ENCODE data around the gene NLGN1.

DNA sequence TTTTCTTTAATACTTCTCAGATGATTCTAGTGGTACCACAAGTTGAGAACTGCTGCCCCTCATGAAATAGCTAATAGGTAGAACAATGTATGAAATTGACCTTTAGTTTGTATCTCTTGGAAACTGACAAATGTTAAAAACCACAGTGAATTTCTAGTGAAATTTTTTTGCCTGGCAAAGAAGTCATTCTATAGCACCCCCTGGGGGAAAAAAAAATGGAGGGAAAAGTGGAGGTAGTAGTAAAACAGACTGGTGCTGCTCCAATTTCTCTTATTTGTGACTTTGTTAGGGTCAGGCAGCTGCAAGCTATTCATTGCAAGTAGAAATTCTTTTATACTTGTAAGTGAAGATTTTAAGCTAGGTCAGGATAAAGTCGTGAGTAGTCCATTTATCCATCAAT is 605.0 kb downstream of the NLGN1 start:
- TF ChIP-seq, protein P1, sequence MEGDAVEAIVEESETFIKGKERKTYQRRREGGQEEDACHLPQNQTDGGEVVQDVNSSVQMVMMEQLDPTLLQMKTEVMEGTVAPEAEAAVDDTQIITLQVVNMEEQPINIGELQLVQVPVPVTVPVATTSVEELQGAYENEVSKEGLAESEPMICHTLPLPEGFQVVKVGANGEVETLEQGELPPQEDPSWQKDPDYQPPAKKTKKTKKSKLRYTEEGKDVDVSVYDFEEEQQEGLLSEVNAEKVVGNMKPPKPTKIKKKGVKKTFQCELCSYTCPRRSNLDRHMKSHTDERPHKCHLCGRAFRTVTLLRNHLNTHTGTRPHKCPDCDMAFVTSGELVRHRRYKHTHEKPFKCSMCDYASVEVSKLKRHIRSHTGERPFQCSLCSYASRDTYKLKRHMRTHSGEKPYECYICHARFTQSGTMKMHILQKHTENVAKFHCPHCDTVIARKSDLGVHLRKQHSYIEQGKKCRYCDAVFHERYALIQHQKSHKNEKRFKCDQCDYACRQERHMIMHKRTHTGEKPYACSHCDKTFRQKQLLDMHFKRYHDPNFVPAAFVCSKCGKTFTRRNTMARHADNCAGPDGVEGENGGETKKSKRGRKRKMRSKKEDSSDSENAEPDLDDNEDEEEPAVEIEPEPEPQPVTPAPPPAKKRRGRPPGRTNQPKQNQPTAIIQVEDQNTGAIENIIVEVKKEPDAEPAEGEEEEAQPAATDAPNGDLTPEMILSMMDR (IDR thresholded peaks at IDR 0.05), result no peak
- TF ChIP-seq MAFK (IDR thresholded peaks at IDR 0.05; ENCODE audit: partially characterized antibody) (no peak), POLR2A (IDR thresholded peaks at IDR 0.05; ENCODE audit: low read length) (no peak), RAD21 (conservative IDR thresholded peaks at IDR 0.05 in 1 of 2, IDR thresholded peaks at IDR 0.05 in 1 of 2) (no peak), HOXB13 (CRISPR knock-in tag; IDR thresholded peaks at IDR 0.05; ENCODE audit: low read depth) (no peak), TP53 (CRISPR knock-in tag; IDR thresholded peaks at IDR 0.05) (no peak), NR3C1 (IDR thresholded peaks at IDR 0.05) (no peak), CEBPB (IDR thresholded peaks at IDR 0.05) (no peak), EHMT2 (IDR thresholded peaks at IDR 0.05; ENCODE audit: low read depth) (no peak)
- TF ChIP-seq, protein P2, sequence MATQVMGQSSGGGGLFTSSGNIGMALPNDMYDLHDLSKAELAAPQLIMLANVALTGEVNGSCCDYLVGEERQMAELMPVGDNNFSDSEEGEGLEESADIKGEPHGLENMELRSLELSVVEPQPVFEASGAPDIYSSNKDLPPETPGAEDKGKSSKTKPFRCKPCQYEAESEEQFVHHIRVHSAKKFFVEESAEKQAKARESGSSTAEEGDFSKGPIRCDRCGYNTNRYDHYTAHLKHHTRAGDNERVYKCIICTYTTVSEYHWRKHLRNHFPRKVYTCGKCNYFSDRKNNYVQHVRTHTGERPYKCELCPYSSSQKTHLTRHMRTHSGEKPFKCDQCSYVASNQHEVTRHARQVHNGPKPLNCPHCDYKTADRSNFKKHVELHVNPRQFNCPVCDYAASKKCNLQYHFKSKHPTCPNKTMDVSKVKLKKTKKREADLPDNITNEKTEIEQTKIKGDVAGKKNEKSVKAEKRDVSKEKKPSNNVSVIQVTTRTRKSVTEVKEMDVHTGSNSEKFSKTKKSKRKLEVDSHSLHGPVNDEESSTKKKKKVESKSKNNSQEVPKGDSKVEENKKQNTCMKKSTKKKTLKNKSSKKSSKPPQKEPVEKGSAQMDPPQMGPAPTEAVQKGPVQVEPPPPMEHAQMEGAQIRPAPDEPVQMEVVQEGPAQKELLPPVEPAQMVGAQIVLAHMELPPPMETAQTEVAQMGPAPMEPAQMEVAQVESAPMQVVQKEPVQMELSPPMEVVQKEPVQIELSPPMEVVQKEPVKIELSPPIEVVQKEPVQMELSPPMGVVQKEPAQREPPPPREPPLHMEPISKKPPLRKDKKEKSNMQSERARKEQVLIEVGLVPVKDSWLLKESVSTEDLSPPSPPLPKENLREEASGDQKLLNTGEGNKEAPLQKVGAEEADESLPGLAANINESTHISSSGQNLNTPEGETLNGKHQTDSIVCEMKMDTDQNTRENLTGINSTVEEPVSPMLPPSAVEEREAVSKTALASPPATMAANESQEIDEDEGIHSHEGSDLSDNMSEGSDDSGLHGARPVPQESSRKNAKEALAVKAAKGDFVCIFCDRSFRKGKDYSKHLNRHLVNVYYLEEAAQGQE (IDR thresholded peaks at IDR 0.05), result no peak
